Measurements from ENCODE around the gene FADS6.

The FADS6 gene

DNA sequence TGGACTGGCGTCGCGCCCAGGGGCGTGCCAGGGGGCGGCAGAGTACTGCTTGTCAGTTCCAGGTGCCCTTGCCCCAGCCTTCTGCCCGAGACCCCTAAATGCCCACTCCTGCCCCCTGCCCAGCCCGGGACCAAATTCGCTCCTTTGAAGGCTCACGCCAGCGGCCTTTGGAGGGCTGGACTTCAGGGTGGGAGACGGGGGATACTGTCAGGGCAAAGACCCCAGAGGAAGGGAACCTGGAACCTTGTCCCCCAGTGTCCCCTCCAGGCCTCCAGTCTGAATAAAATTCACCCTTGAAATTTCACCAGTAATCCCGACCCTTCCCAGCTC, 43.0 kb upstream of the FADS6 start:
- H3K4me3 ChIP-seq (ENCODE audit: control insufficient read depth, low read depth, low read length) = no peak overlapping the region
- TF ChIP-seq, protein P1, sequence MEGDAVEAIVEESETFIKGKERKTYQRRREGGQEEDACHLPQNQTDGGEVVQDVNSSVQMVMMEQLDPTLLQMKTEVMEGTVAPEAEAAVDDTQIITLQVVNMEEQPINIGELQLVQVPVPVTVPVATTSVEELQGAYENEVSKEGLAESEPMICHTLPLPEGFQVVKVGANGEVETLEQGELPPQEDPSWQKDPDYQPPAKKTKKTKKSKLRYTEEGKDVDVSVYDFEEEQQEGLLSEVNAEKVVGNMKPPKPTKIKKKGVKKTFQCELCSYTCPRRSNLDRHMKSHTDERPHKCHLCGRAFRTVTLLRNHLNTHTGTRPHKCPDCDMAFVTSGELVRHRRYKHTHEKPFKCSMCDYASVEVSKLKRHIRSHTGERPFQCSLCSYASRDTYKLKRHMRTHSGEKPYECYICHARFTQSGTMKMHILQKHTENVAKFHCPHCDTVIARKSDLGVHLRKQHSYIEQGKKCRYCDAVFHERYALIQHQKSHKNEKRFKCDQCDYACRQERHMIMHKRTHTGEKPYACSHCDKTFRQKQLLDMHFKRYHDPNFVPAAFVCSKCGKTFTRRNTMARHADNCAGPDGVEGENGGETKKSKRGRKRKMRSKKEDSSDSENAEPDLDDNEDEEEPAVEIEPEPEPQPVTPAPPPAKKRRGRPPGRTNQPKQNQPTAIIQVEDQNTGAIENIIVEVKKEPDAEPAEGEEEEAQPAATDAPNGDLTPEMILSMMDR (IDR thresholded peaks at IDR 0.05; ENCODE audit: control insufficient read depth, insufficient read depth, low read depth, low read length, missing control alignments) = no peak
- DNase-seq (ENCODE audit: low read depth) = no peak

DNA sequence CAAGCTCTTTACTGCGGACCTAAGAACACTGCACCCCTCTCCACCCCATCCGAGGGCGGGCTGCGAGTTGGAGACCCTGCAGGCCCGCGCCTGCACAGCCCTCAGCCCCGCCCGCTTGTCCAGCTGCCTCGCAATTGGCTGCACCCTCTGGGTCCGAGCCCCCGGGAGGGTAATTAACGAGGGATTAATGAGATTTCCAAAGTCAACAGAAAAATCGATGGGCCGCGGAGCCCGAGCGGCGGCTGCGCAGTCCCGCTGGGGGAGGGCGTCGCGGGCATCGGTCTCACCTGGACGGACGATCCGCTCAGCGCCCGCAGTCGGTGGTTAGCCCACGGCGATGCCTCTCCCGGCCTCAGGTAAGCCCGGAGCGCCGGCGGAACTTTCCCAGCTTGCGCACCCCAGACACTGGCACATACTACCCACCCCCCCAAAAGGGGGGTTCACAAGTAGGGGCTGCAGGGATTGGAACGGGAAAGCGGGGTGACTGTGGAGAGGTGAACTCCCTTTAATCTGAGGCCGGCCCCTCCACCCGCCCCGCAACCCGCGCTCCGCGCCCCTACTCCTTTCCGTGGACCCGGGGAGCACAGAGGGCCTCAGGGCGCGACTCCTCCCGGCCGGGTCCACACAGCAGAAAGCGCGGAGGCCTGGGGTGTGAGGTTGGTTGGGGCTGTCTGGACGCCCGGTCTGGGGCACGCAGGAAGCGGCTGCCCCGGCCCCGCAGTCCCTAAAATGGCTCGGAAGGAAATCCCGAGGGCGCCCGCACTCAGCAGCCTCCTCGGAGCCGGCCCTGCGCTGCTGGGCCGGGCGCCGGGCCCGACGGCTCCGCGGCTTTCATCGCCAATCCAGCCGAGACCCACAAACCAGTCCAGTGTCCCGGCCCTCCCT, 42.4 kb upstream of the FADS6 start, which contains the start of gene OTOP3:
OTOP3 (plus strand) TSS at position 314 of the 885 bp plus-strand sequence; CDS start at position 338, 24 bp downstream.
- TF ChIP-seq, protein P1 (IDR thresholded peaks at IDR 0.05; ENCODE audit: control insufficient read depth, insufficient read depth, low read depth, low read length, missing control alignments) = no peak
- H3K4me3 ChIP-seq (ENCODE audit: control insufficient read depth, low read depth, low read length) = no peak within 1 kb of the TSS
- no peak for DNase-seq (ENCODE audit: low read depth)

DNA sequence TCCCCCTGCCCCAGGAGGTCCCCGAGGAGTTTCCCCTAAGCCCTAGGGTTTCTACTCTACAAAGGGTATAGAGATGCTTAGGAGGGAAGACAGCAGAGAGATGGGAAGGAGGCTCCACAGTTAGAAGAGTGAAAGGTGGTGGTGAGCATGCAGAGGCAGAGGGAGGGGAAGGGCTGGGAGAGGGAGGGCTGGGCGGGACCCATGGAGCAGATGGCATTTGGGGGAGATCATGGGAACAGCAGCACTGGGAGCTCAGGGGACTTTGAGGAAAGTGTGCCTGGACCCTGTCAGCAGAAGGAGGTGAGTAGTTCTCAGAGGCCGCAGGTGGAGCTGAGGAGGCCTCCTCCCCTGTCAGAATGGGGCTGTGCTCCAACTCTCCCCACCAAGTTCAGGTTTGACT, 41.6 kb upstream of the FADS6 start:
- no peak for DNase-seq (ENCODE audit: low read depth)
- no peak overlapping the region for H3K4me3 ChIP-seq (ENCODE audit: control insufficient read depth, low read depth, low read length)
- TF ChIP-seq, protein P1 (IDR thresholded peaks at IDR 0.05; ENCODE audit: control insufficient read depth, insufficient read depth, low read depth, low read length, missing control alignments) = no peak

DNA sequence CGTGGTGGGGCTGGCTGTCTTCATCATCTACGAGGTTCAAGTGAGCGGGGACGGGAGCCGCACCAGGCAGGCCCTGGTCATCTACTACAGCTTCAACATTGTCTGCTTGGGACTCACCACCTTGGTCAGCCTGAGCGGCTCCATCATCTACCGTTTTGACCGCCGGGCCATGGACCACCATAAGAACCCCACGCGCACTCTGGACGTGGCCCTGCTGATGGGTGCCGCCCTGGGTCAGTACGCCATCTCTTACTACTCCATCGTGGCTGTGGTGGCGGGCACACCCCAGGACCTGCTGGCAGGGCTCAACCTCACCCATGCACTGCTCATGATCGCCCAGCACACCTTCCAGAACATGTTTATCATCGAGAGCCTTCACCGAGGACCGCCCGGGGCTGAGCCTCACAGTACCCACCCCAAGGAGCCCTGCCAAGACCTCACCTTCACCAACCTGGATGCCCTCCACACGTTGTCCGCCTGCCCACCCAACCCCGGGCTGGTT, 37.2 kb upstream of the FADS6 start:
- H3K4me3 ChIP-seq (ENCODE audit: control insufficient read depth, low read depth, low read length) = no peak overlapping the region
- no peak for DNase-seq (ENCODE audit: low read depth)
- TF ChIP-seq, protein P1 (IDR thresholded peaks at IDR 0.05; ENCODE audit: control insufficient read depth, insufficient read depth, low read depth, low read length, missing control alignments) = no peak

DNA sequence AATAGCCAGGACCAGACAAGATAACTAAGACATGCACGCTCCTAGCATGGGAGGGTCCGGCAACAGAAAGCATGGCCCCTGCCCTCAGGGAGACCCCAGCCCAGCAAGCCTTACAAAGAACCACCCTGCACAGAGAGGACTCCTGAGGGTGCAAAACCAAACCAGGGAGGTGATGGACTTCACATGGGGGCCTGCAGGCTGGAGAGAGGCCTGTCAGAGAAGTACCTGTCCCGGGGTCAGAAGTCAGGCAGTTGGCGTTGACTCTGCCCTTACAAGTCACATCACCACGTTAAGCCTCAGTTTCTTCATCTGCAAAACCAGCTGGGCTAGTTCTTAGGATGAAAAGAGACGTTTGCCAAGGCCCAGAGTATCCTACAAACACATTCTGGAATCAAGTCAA, 35.4 kb upstream of the FADS6 start:
- H3K4me3 ChIP-seq (ENCODE audit: control insufficient read depth, low read depth, low read length) = no peak overlapping the region
- no peak for DNase-seq (ENCODE audit: low read depth)
- TF ChIP-seq, protein P1 (IDR thresholded peaks at IDR 0.05; ENCODE audit: control insufficient read depth, insufficient read depth, low read depth, low read length, missing control alignments) = no peak

DNA sequence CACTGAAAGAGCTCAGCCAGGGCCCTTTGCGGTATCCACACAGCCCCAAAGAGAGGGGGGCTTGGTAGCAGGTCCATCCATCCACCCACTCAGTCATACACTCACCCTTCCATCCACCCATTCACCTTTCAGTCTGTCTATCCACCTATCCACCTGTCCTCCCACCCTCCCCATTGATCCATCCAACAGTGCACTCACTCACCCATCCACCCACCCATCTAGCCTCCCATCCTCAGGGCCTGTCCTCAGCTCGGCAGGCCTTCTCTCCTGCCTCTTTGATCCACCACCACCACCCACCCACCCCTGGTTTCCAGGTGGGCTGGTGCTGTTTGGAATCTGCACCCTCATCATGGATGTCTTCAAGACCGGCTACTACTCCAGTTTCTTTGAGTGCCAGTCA, 31.8 kb upstream of the FADS6 start:
- DNase-seq (ENCODE audit: low read depth) = no peak
- TF ChIP-seq, protein P1 (IDR thresholded peaks at IDR 0.05; ENCODE audit: control insufficient read depth, insufficient read depth, low read depth, low read length, missing control alignments) = no peak
- H3K4me3 ChIP-seq (ENCODE audit: control insufficient read depth, low read depth, low read length) = no peak overlapping the region

All from AG09309 (cell line).